HG03342 (cell line): ENCODE results near the gene UBE2I.
A peak's percentile ranks its signal among the peaks of the same experiment; 100 is the strongest.

ENCODE experiments used
- ATAC-seq: cut with Tn5 transposase; IDR thresholded peaks from one replicate; pipeline ENCODE4 v1.9.1; 2021; ENCODE audit warnings: mild to moderate bottlenecking, moderate library complexity; ENCODE audit not compliant: unreplicated experiment

UBE2I gene

GRCh38 chr16:1355591-1355990 is 46.2 kb downstream of the UBE2I start:
- no peak for ATAC-seq

GRCh38 chr16:1356061-1356900 is 46.8 kb downstream of the UBE2I start:
- ATAC-seq: no peak

- no peak for ATAC-seq
Observed at GRCh38 chr16:1357906-1358566, 48.6 kb downstream of the UBE2I start.

- ATAC-seq: no peak
Observed at GRCh38 chr16:1361685-1362360, 52.4 kb downstream of the UBE2I start.

- ATAC-seq: no peak
Observed at GRCh38 chr16:1362807-1363206, 53.4 kb downstream of the UBE2I start.

GRCh38 chr16:1363501-1364041 is 54.1 kb downstream of the UBE2I start:
- peak; percentile 51 for ATAC-seq

GRCh38 chr16:1364510-1364909 is 55.1 kb downstream of the UBE2I start:
- no peak for ATAC-seq

- ATAC-seq: no peak
Observed at GRCh38 chr16:1366060-1366711, 56.8 kb downstream of the UBE2I start.

GRCh38 chr16:1366712-1367299 is 57.4 kb downstream of the UBE2I start:
- ATAC-seq: no peak

GRCh38 chr16:1367486-1368174 is 58.2 kb downstream of the UBE2I start:
- ATAC-seq: no peak

- ATAC-seq: no peak
Observed at GRCh38 chr16:1371054-1371978, 61.9 kb downstream of the UBE2I start.

- ATAC-seq: no peak
Observed at GRCh38 chr16:1372292-1372950, 63.0 kb downstream of the UBE2I start.

- no peak for ATAC-seq
Observed at GRCh38 chr16:1374418-1375297, 65.2 kb downstream of the UBE2I start.

GRCh38 chr16:1375298-1375640 is 65.8 kb downstream of the UBE2I start:
- ATAC-seq: no peak

- ATAC-seq: no peak
Observed at GRCh38 chr16:1375741-1376410, 66.4 kb downstream of the UBE2I start.
